HG02938 (cell line): ENCODE results near the gene MYH10.
"Not testable (repeated sequence)": the region's sequence is repeated elsewhere in the genome, so short reads cannot be mapped to it uniquely, and the experiment has no call there.

ENCODE experiments used
- ATAC-seq: cut with Tn5 transposase; IDR thresholded peaks from one replicate; pipeline ENCODE4 v1.9.1; 2021; ENCODE audit warnings: mild to moderate bottlenecking, moderate library complexity; ENCODE audit not compliant: unreplicated experiment

The MYH10 gene

DNA sequence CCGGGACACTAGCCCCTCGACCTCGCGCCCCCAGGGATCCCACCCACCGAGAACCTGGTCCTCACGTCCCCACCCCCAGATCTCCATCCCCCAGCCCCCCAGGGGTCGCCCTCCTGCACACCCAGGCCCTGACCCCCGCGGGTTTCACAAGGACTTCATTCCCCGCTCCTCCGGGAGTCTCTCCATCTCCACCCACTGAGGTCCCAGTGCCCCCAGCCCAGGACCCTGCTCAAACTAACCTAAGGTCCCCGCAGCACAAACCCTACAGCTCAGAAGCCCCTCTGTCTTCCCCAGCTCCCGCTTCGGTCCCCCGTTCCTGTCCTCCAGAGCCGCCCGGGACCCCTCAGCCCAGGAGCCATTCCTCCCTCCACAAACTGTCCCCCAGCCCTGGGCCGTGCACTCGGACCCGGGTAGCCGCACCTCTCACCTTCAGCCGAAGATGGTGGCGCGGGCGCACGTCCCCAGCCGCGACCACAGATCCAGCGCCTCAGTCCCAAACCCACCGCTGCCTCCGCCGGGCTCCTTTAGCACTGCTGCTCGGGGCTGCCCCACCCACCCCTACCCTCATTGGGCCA is at the start of gene MYH10:
Gene MYH10, minus strand, starts transcription at position 499 of the 575 bp plus-strand sequence. CDS start 7,479 bp downstream, outside the sequence.
- ATAC-seq: no peak

DNA sequence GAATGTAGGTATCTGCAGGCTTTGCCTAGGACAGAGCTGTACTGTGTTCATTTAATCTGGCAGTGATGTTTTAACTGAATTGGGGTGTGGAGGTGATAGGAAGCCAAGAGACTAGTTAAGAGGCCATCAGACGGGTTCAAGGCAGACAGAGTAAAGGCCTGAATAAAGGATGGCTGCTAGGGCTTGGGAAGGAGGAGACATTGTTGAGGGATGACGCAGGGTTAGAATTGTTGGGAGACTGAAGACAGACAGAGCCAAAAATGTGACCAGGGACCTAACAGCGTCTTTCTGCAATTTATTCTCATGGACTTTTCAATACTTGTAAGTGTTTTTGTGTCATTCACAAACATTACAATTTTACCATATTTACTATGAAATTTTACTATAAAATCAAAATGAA is 48.6 kb upstream of the MYH10 start:
- no peak for ATAC-seq

GRCh38 chr17:8675306-8675705 is 44.8 kb upstream of the MYH10 start:
- ATAC-seq: no peak

DNA sequence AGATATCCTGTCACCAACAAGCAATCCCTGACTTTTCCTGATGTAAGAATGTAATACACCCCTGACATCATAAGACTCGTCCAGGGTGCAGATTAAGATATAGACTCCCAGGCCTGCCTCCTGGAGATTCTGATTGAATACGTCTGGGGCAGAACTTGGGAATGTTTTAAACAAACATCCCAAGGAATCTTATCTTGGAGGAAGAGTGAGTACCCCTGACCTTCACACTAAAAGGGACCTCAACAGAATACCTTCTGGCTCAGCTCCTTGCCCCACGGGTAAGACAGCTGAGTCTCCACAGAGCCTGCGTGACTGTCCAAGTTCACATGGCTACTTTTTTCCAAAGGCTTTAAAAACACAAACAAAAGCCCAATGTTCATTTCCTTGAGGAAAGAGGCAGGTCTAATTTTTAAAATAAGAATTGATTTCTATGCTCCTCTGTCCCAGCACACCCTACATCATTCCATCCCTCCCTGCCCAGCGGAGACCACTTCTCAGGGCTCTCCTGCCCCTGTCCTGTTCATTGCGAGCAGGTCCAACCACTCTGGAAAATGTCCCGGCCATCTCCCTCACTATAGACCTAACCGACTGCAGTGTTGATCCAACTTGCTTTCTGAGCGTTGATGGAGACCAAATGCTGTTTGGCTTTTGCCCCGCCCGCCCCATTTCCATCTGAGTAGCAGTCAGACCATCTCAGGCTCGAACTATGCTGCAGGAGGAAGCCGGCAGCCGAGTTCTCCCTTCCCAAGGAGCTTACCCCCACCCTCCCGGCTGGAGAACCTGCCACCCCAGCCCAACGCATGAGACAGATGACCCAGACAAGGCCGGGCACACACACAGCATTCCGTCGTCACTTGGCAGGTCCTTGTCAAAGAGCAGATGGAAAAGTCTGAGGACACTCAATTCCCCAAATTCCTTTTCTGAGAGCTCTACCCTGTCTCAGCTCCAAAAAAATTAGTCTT is 44.1 kb upstream of the MYH10 start:
- no peak for ATAC-seq

DNA sequence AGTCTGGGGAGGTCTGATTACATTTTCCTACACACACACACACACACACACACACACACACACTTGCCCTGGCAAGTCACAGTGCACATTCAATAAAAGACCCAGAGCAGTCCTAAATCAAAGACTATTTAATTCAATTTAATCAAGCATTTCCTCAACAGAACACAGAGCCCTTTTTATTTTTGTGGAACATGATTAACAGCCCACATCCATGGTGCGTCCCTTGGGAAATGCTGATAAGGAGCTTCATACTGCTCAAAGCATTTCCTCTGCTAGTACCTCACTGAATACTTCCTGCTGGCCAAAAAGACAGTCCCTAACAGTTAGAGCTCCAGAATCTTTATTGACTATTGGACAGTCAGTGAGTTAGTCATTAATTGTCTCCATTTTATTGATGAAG is 43.1 kb upstream of the MYH10 start:
- no peak for ATAC-seq

GRCh38 chr17:8672326-8672725 is 41.8 kb upstream of the MYH10 start:
- ATAC-seq: no peak

GRCh38 chr17:8670421-8670820 is 39.9 kb upstream of the MYH10 start:
- ATAC-seq: no peak

GRCh38 chr17:8668176-8668740 is 37.7 kb upstream of the MYH10 start:
- no peak for ATAC-seq

GRCh38 chr17:8667421-8667820 is 36.9 kb upstream of the MYH10 start:
- ATAC-seq: no peak

- ATAC-seq: no peak
Observed at GRCh38 chr17:8665684-8666083, 35.2 kb upstream of the MYH10 start.

GRCh38 chr17:8664456-8665126 is 34.1 kb upstream of the MYH10 start:
- no peak for ATAC-seq

DNA sequence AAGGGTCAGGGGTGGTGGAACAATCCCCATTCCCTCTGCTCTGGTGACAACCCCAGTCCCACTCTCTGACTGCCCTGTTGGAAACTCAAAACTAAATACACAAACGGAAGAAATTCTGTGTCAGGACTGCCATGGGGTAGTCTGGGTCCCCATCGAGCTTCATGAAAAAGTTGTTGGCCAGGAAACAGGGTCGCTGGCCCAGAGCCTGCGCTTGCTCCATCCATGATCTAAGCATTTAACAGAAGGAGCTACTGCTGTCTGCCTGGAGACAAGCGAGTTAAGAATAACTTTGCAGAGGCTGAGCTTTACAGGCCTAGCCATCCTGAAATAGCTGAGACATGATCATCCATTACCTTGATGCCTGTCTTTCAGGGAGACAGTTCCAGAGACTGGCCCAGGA is 32.4 kb upstream of the MYH10 start:
- no peak for ATAC-seq

DNA sequence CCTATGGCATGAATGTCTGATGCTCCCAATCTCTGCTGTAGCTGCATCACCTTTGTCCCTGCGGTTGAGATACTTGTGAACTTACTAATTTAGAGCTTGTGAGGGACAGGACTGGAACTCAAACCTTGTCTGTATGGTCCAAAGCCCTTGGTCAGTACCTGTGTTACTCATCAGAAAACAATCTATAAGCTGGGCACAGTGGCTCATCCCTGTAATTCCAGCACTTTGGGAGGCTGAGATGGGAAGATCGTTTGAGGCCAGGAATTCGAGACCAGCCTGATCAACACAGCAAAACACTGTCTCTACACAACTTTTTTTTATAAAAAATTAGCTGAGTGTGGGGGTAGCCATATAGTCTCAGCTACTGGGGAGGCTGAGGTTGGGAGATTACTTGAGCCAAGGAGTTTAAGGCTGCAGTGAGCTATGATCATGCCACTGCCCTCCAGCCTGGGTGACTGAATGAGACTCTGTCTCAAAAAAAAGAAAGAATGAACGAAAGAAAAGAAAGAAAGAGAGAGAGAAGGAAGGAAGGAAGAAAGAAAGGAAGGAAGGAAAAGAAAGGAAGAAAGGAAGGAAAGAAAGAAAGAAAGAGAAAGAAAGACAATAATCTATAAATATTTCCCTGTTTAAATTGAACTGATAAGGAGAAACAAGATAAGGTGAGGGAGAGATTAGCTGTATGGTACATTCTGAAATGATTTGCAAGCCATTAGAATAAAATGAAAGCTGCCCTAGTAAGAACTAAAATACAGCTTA is 31.7 kb upstream of the MYH10 start:
- no peak for ATAC-seq

- ATAC-seq: not testable (repeated sequence)
Observed at GRCh38 chr17:8660709-8661108, 30.2 kb upstream of the MYH10 start.

DNA sequence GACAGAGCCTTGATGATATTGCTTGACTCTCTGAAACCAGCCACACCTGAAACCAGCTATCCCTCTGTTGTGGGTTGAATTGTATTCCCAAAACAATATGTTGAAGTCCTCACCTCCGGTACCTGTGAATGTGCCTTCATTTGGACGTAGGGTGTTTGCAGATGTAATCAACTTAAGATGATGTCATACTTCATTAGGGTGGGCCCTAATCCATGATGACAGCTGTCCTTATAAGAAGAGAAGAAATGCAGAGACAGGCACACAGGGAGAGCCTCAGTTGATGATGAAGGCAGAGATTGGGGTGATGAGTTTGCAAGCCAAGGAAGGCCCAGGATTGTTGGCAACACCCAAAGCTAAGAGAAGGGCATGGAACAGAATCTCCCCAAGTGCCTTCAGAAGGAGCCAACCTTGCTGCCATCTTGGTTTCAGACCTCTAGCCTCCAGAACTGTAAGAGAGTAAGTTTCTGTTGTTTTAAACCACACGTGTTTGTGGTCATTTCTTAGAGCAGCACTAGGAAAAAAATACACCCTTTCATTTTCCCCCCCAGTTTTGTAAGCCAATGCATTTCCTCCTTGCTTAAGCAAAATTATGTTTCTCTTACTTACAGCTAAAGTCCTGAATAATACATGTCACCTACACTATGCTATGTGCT is 29.4 kb upstream of the MYH10 start:
- ATAC-seq: no peak

DNA sequence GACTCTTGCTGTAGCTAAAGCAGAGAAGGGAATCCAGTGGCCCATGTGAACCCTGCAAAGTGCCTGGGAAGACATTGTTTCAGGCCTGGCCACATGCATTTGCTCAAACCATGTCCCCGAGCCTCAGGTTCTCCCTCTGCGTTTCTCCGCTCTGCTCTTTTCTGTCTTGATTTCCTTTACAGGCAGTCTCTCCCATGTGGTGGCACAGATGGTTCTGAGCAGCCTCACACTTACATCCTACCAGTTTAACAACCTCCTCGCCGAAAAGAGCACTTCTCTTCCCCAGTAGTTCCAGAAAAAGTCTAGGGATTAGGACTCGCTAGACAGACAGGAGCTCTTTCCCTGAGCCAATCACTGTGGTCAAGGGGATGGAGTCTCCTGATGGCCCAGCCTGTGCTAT is 28.3 kb upstream of the MYH10 start:
- no peak for ATAC-seq

DNA sequence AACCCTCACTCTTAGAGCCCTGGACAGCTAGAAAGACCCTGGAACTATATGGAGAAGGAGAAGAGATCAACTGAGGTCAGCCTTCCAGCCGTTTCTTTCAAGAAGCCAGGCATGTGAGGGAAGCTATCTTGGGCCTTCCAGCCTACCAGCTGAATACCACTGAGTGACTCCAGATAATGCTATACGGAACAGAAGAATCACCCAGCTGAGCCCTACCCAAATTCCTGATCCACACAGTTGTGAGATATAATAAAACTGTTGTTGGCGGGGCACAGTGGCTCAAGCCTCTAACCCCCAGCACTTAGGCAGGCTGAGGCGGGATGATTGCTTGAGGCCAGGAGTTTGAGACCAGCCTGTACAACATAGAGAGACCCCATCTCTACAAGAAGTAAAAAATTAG is 26.2 kb upstream of the MYH10 start:
- ATAC-seq: no peak

DNA sequence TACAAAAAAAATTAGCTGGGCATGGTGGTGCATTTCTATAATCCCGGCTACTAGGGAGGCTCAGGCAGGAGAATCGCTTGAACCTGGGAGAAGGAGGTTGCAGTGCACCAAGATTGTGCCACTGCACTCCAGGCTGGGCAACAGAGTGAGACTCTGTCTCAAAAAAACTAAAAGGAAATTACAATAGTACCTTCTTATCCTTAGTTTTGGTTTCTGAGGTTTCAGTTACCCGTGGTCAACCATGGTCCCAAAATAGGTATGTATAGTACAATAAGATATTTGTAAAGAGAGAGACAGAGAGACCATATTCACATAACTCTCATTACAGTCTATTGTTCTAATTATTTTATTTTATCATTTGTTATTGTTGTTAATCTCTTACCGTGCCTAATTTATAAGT is 24.3 kb upstream of the MYH10 start:
- ATAC-seq: no peak

GRCh38 chr17:8651013-8651412 is 20.5 kb upstream of the MYH10 start:
- ATAC-seq: no peak

DNA sequence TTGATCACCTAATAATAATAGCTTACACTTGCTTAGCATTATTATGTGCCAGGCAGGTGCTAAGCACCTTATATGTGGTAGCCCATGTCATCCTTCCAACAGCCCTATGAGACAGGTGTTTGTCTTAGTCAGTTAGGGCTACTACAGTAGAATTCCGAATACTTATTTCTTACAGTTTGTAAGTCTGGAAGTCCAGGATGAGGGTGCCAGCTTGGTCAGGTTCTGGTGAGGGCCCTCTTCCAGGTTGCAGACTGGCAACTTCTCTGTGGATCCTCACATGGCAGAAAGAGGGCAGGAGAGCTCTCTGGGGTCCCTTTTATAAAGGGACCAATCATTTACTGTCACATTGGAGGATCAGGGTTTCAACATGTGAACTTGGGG is 19.6 kb upstream of the MYH10 start:
- no peak for ATAC-seq
